T-helper 2 cell treated with Interferon-gamma antibody and Interleukin-4, amounts not matched to agents 100 ng/mL and 5 ng/mL, for 36 hours (primary cell): ENCODE results near the gene NINJ2. TPM values are rescaled to one million over a fixed set of nuclear protein-coding genes. Genes with fewer than 3 reads are reported as not detected.

Source experiments
- intact Hi-C: fragments of 100-400 bp; cut with micrococcal nuclease; formaldehyde crosslinking; loops from one replicate; pipeline ENCODE4 v1.15.1; 2023
- total RNA-seq: library from RNA; stranded (reverse); gene quantifications from 2 replicates; pipeline ENCODE4 v1.2.3, GENCODE V29; 2022

Gene NINJ2
- total RNA-seq, 1 donor from 2014 or later, result 8.6 TPM

- intact Hi-C loops, result loop anchor here (1.0 to 5.0 kb wide), 4 partner anchors 11 to 76 kb away; no protein-coding TSS in a partner anchor
Observed at GRCh38 chr12:674272-674781, 11.1 kb upstream of the NINJ2 start.

DNA sequence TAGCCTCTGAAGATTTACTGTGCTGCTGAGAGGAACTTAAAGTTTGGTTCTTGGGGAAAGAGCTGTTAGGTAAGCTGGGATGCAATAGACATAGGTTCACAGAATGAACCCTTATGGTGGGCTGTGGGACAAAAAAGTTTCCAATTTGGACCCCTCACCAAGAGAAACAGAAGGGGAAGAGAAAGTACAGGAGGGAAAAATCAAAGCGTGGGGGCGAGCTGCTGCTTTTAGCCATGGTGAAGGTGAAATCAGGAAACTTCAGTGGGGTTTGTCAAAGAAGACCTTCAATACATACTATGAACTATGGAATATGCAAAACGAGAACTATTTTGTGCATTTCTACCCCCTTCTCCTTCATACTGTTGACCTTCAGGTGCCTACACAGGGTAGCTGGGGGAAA, 10.6 kb upstream of the NINJ2 start:
- intact Hi-C loops, result loop anchor here (1.0 to 5.0 kb wide), 4 partner anchors 11 to 77 kb away; no protein-coding TSS in a partner anchor

DNA sequence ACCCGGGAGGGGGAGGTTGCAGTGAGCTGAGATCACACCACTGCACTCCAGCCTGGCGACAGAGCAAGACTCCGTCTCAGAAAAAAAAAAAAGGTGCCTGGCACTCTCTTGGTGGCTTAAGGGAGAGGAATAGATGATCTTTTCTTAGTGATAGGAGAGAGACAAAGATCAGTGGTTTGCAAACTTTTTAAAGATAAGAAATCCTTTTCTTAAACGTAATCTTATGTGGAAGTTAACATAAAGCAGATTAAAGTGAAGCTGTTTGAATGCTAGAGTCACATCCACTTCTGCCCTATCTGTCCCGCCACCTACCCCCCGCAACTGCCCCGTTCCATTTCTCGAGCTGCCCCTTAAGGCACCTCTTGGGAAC, 6.3 kb upstream of the NINJ2 start:
- intact Hi-C loops, result loop anchor here (10.0 kb wide), 1 partner anchor 55 kb away; no protein-coding TSS in a partner anchor

- intact Hi-C loops, result loop anchor here (10.0 kb wide), 1 partner anchor 53 kb away; no protein-coding TSS in a partner anchor
Observed at GRCh38 chr12:668090-668481, 4.8 kb upstream of the NINJ2 start.

- intact Hi-C loops, result loop anchor here (10.0 kb wide), 1 partner anchor 52 kb away; no protein-coding TSS in a partner anchor
Observed at GRCh38 chr12:666766-667308, 3.6 kb upstream of the NINJ2 start.

DNA sequence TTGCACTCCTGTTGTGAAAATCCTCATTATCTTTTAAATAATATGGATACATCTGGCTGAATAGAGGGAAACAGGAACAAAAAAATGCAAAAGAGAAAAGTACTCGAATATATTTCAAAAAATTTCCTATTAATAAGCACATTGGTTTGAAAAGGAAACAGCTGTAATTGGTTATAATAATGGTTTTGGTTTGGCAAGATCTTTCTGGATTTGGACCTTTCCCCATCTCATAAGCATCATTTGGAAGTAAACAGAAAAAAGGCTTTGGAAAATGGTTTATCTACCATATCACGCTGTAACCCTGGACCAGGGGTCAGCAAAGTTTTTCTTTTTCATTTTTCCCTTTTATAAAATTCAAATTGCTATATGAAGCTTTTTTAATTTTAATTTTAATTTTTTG, 2.8 kb upstream of the NINJ2 start:
- intact Hi-C loops, result loop anchor here (10.0 kb wide), 1 partner anchor 51 kb away; no protein-coding TSS in a partner anchor

DNA sequence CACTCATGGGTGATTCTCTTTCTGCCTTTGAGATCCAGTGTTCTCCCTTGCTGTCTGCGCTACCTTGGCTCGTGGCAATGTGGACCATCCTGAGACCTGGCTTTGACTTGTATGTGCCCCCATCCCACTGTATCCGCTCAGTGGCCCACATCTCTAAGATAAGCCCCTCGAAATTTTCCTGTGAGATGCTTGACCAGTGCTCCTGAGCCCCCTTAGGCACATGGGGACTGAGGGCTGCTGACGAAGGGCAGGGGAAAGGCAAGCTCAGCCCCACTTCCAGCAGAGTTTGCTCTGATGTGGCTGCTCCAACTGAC, 1.5 kb upstream of the NINJ2 start:
- intact Hi-C loops, result loop anchor here (10.0 kb wide), 1 partner anchor 50 kb away; no protein-coding TSS in a partner anchor

DNA sequence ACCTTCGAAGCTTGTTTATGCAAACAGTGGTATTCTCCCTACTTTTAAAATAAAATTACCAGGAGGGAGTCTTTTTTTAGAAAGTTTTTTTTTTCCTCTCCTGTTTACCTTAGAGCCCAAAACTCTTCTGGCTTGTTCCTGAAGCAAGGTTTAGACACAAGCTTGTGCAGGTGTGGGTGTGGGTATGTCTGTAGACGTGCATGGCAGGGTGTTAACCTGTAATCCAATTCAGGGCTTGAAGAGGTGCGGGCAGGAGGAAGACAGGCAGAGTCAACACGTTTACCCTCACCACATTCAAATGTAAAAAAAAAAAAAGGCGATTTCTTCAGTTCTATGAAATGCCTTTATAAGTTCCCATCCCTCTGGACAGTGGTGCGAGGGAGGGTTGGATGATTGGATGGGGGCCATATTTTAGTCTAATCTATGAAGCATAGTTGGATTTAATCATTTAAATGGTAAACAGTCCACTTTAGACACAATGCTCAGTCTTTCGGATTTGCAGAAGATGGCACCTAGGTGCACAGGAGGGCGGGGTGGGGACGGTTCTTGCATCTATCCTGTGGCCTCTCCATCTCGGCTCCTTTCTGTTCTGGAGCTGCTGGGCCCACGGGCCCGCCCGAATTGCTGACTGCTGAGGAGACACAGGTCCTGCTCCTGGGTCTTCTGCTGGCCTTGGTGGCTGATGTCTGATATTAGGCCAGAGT, 982 bp upstream of the NINJ2 start:
- intact Hi-C loops, result loop anchor here (10.0 kb wide), 1 partner anchor 49 kb away; no protein-coding TSS in a partner anchor

DNA sequence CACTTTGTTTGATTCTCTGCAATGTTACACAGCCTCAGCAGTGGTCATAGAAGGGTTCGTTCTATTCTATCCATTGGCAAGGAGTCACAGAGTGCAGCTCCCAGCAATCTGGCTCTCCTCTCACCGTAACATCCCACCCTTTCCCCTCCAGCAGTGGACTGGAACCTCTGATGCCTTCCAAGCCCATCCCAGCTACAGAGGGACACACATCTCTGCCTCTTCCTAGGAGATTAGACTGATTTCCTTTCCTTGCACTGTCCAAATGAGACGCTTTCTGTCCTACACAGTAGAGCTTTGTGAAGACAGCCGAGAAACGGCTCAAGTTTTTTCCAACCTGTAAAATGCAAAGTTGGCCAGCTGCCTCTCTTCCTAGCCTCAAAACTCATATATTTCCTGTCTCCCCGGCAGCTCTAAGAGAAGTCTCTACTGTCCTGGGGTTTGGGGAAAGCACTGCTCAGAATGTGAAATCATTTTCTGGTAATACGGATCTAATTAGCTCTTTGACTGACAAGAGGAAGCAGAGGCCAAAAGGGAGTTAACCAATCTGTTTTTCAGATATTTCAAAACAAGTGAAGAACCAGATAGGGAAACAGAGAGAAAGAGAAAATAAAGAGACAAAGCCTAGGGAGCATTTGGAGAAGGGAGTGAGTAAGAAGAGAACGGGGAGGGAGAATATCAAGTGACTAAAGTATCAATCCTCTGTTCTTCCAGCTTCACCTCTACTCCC, 516 bp downstream of the NINJ2 start:
- intact Hi-C loops, result loop anchor here (10.0 kb wide), 1 partner anchor 48 kb away; no protein-coding TSS in a partner anchor

DNA sequence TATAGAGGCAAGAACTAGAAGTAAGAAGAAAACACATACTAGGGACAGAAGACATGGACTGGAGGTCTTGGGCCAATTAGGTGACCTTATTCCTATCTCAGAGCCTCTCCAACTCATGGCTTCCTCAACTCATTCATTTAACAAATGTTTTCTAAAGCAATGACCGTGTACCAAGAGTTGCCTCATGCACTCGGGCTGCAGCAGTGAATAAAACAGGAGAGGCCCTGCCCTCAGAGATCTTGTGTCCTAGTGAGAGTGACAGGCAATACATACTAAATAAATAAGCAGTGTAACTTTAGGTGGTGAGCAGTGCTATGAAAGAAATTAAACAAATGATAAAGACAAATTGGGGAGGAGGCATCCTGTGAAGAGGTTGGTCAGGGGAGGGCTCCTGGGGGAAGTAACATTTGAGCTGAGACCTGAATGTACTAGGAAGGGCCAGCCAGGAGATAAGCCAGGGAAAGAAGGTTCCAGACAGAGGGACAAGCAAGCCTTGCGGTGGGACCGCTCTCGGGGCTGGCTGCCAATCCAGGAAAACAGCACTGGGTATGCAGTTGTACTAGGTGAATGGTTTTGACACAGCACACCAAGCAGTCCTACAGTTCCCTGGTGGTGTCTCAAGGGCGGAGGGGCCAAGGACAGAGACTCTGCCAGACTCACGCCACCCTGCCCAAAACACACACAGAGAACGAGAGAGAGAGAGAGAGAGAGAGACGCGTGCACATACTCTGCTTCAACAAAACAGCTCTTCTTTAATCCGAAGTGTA, 1.3 kb downstream of the NINJ2 start:
- intact Hi-C loops, result loop anchor here (10.0 kb wide), 1 partner anchor 47 kb away; no protein-coding TSS in a partner anchor

DNA sequence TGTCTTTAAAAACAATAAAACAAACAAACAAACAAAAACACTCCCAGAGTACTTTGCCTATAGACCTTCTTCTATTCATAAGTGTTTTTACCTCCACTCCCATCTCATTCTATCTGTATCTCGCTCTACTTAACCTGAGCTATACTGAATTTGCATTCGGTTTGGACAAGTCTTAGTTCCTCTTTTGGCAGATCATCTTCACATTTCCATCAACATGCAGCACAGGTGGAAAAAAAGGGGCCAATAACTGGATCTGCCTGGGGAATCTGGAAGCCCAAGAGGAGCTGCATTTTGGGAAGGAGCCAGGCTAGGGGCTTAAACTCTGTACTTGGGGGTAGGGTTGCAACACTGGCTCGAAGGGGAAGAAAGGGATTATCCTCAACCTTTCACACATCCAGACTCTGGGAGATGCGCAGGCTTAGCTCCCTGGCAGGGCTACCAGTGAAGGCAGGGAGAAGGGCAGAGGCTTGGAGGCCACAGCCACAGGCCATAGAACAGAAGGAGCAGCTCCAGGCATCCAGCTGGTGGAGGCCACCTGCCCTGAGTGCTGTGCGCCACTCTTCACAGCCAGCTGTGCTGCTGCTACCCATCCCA, 4.1 kb downstream of the NINJ2 start:
- intact Hi-C loops, result no loop called here

GRCh38 chr12:650983-651382, 12.3 kb downstream of the NINJ2 start:
- intact Hi-C loops, result no loop called here

- intact Hi-C loops, result no loop called here
Observed at GRCh38 chr12:647385-648085, 15.7 kb downstream of the NINJ2 start.

- intact Hi-C loops, result no loop called here
Observed at GRCh38 chr12:646442-647384, 16.5 kb downstream of the NINJ2 start.

DNA sequence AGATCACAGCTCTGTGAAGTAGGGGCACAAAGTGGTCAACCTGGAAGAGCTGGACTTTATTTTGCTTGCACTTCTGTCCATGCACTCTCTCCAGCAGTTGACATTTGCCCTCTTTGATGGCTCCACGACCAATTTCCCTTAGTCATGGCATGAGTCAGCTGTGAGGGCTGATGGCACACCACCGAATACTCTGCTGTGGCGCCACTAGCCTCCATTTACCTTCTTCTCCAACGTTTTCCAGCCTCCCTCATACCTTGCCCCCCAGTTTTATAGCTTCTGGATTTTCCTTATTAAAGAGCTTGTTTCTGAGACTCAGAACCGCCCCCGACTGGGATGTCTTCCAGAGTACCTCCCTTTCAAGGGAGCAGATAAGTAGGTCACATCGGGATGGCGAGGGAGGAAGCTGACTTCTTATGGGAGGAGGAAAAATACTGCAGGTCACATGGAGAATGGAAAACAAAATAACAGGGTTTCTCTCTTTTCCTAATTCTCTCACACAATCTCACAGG, 17.6 kb downstream of the NINJ2 start:
- intact Hi-C loops, result no loop called here

DNA sequence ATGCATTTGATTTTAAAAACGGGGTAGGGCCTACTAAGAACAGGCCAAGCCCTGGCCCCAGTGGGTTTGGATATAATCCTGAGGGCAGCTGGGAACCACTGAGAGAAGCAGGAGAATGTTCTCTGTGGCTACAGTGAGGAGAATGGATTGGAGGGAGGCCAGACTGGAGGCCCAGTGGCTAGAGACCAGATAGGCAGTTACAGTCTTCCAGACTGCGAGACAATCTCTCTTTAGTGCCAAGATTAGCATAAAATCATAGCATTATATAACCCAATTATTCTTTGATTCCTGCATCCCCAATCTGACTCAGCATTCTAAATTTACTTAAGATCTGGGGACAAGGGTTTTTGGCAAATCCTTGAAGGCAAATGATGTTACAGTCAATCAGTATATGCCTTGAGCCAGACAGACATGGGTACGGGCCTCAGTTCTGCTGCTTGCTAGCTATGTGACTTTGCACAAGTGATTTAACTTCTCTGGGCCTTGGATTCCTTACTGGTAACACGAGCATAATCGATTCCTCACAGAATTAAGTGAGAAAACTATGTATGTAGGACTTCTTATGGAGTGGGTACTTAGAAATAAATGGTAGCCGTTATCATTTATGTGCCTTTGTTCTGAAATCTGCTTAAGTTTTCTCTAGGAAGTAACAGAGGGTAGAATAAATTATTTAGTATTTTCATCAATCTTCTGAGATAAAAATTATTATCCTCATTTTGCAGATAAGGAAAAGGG, 18.3 kb downstream of the NINJ2 start:
- intact Hi-C loops, result loop anchor here (5.0 kb wide), 2 partner anchors 42 to 68 kb away; no protein-coding TSS in a partner anchor

GRCh38 chr12:644303-644639, 19.0 kb downstream of the NINJ2 start:
- intact Hi-C loops, result loop anchor here (5.0 kb wide), 2 partner anchors 43 to 67 kb away; no protein-coding TSS in a partner anchor
